Measurements from ENCODE around the gene ERICH4. TPM values are rescaled to one million over a fixed set of nuclear protein-coding genes. Genes with fewer than 3 reads are reported as not detected.

Gene ERICH4
- total RNA-seq, 4 donors from 2014 or later = not detected

DNA sequence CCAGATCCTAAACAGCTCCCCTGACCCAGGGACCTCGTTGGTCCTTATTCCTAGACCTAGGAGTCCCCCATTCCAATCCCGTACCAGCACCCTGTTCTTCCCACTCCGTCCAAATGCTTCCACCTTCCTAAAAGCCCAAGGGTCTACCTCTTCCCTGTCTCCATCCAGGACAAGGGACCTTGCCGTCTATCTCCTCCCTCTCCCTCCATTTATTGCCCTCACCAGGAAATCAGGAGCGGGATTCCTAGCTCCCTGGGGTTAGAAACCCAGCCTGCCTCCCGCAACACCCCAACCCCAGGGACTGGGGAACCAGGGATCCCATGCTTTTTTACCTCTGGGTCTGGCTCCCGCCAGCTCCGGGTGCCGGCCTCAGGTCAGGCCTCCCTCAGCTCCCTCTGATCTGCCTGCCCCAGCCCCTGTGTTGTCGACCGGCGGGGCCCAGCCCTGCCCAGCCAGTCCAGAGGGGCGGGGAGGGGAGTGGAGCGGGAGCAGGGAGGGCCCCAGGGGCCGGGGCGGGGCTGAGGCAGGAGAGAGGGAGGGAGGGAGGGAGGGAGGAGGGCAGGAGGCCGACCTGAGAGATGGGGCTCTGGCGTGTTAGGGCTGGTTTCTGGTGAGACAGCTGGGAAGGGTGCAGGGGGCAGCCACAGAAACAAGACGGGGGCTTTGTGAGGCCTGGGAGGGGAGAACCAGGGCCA is 15.9 kb upstream of the ERICH4 start, which contains the start of gene B3GNT8:
Gene B3GNT8 (minus strand): TSS at position 423 of the 695 bp plus-strand sequence. CDS start 596 bp downstream, outside the sequence.
- H3K27ac ChIP-seq (replicated peaks in 1 of 4) = peak within 1 kb of the TSS; percentile 82 to 86 (median 86)
- DNase-seq (ENCODE audit: extremely low spot score) = peak; percentile 95
- TF ChIP-seq POLR2A (IDR thresholded peaks at IDR 0.05; ENCODE audit: low read depth) = no peak
- TF ChIP-seq POLR2AphosphoS5 (IDR thresholded peaks at IDR 0.05) = peak; percentile 76 to 89
- WGBS = 11% methylated on average over 8 of the region's 19 CpGs
- peaks cover 35 to 66% (median 56%) of the 10 kb centered on the region in 4 donors for H3K36me3 ChIP-seq
- H3K27me3 ChIP-seq = no peaks in the 10 kb centered on the region
- H3K4me3 ChIP-seq = peak within 1 kb of the TSS; percentile 56 to 71 (median 62)
- peaks cover 47 to 54% (median 50%) of the 10 kb centered on the region in 4 donors for H3K4me1 ChIP-seq
- intact Hi-C loops (cut with DNase I) = loop anchor here (5.0 kb wide), 1 partner anchor 75 kb away; the partner anchor contains the start of gene TGFB1
- H3K9me3 ChIP-seq = no peaks in the 10 kb centered on the region

DNA sequence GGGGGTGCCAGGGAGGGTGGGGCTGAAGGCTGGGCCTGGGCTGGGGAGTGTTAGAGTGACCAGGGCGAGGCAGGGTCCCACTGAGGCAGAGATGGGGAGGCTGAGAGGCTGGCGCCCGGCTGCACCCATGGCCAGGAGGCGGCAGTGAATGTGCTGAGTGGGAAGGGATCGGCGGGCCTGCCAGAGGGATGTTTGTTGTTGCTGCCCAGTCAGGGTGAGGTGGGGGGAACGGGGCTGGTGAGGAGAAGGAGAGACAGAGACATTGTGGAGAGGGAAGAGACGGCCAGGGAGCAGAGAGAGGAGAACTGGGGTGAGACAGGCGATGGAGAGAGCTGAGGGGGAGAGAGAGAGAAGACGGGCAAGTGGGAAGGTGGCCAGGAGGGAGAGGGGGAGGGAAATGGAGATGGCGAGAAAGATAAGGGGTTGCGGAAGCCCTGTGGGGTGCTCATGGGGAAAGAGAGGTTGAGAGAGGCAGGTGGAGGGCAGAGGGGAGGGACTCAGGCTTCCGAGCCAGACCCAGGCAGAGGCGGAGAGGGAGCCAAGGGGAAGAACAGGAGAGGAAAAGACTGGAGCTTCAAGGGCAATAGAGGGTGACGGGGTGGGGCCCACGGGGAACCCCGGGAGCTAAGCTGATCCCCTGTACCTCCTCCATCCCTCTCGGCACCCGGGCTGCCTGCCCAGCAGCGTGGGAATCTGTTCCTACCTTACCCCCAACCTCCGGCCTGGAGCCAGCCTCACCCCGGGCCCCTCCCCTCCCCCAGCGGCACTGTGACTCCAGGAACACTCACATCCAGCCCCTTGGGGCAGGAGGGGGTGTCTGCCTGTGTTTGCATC is 15.1 kb upstream of the ERICH4 start:
- intact Hi-C loops (cut with DNase I) = loop anchor here (5.0 kb wide), 1 partner anchor 76 kb away; the partner anchor contains the start of gene TGFB1

DNA sequence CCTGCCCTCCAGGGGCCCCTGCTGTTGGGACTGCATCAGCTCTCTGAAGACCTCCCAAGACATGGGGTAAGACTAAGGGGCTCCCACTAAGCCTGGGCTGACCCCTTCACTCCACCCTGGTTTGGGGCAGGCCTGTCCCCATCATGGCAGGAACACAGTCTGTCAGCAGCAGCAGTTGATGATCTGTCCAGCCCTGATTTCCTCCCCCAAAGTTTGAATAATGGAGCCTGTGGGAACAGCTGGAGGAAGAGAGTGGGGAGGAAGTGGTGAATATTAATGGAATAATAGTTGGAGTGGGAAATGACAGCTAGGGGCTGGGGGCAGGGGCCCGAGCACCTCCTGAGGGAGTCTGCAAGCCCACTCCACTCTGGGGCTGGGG is 14.5 kb upstream of the ERICH4 start:
- intact Hi-C loops (cut with DNase I) = loop anchor here (5.0 kb wide), 1 partner anchor 76 kb away; the partner anchor contains the start of gene TGFB1
- peak overlapping the region; percentile 82 to 86 (median 86) for H3K27ac ChIP-seq (replicated peaks in 1 of 4)
- DNase-seq (ENCODE audit: extremely low spot score) = no peak
- 39% methylated on average over 1 of the region's 1 CpG for WGBS
- peaks cover 47 to 55% (median 52%) of the 10 kb centered on the region in 4 donors for H3K4me1 ChIP-seq
- TF ChIP-seq EP300 (IDR thresholded peaks at IDR 0.05) (no peak), POLR2A (IDR thresholded peaks at IDR 0.05; ENCODE audit: low read depth) (no peak), POLR2AphosphoS5 (IDR thresholded peaks at IDR 0.05) (no peak)
- TF ChIP-seq, protein P1, sequence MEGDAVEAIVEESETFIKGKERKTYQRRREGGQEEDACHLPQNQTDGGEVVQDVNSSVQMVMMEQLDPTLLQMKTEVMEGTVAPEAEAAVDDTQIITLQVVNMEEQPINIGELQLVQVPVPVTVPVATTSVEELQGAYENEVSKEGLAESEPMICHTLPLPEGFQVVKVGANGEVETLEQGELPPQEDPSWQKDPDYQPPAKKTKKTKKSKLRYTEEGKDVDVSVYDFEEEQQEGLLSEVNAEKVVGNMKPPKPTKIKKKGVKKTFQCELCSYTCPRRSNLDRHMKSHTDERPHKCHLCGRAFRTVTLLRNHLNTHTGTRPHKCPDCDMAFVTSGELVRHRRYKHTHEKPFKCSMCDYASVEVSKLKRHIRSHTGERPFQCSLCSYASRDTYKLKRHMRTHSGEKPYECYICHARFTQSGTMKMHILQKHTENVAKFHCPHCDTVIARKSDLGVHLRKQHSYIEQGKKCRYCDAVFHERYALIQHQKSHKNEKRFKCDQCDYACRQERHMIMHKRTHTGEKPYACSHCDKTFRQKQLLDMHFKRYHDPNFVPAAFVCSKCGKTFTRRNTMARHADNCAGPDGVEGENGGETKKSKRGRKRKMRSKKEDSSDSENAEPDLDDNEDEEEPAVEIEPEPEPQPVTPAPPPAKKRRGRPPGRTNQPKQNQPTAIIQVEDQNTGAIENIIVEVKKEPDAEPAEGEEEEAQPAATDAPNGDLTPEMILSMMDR (IDR thresholded peaks at IDR 0.05) = no peak
- peaks cover 26 to 66% (median 56%) of the 10 kb centered on the region in 4 donors for H3K36me3 ChIP-seq
- peak overlapping the region; percentile 56 to 71 (median 62) for H3K4me3 ChIP-seq
- H3K9me3 ChIP-seq = no peaks in the 10 kb centered on the region
- H3K27me3 ChIP-seq = no peaks in the 10 kb centered on the region

More for the DNA sequence above, 15.1 kb upstream of the ERICH4 start:
- no peak for DNase-seq (ENCODE audit: extremely low spot score)
- H3K4me3 ChIP-seq = peak overlapping the region; percentile 56 to 71 (median 62)
- peaks cover 47 to 55% (median 52%) of the 10 kb centered on the region in 4 donors for H3K4me1 ChIP-seq
- TF ChIP-seq POLR2AphosphoS5 (IDR thresholded peaks at IDR 0.05) (no peak), POLR2A (IDR thresholded peaks at IDR 0.05; ENCODE audit: low read depth) (no peak), EP300 (IDR thresholded peaks at IDR 0.05) (no peak)
- TF ChIP-seq, protein P1 (IDR thresholded peaks at IDR 0.05) = no peak
- no peaks in the 10 kb centered on the region for H3K9me3 ChIP-seq
- H3K27ac ChIP-seq (replicated peaks in 1 of 4) = peak overlapping the region; percentile 82 to 86 (median 86)
- 7% methylated on average over 20 of the region's 23 CpGs for WGBS
- peaks cover 30 to 66% (median 56%) of the 10 kb centered on the region in 4 donors for H3K36me3 ChIP-seq
- no peaks in the 10 kb centered on the region for H3K27me3 ChIP-seq

DNA sequence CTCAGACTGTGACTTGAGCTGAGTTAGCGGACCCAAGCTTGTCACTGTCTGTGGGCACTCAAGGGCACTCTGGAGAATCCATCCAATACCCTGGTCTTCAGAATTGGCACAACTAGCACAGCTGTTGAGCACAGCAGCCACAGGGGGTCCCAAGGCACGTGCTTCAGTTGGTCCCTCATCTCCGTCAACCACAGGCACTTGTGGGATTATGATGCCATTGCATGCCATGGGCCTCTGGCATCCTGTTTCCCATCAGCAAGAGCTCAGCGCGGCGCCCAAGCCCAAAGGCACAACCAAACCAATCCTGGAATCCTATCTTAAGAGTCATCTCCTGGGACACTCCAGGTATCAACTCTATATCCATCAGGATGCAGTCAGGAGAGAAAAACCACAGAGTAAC is 12.0 kb upstream of the ERICH4 start:
- no peak for DNase-seq (ENCODE audit: extremely low spot score)
- Histone ChIP-seq H3K27ac (replicated peaks in 1 of 4) (peak overlapping the region in 1 of 4 donors; percentile 11), H3K4me1 (peaks cover 32 to 43% (median 37%) of the 10 kb centered on the region in 4 donors), H3K36me3 (peaks cover 15 to 60% (median 50%) of the 10 kb centered on the region in 4 donors), H3K27me3 (no peaks in the 10 kb centered on the region), H3K9me3 (no peaks in the 10 kb centered on the region), H3K4me3 (no peak overlapping the region)
- intact Hi-C loops (cut with DNase I) = no loop called here
- TF ChIP-seq, protein P1 (IDR thresholded peaks at IDR 0.05) = no peak
- no peak for TF ChIP-seq EP300 (IDR thresholded peaks at IDR 0.05)
- WGBS = 96% methylated on average over 5 of the region's 6 CpGs

All from esophagus muscularis mucosa (tissue), 4 donors.